ENCODE measurements around the gene PIWIL1.

Gene PIWIL1

DNA sequence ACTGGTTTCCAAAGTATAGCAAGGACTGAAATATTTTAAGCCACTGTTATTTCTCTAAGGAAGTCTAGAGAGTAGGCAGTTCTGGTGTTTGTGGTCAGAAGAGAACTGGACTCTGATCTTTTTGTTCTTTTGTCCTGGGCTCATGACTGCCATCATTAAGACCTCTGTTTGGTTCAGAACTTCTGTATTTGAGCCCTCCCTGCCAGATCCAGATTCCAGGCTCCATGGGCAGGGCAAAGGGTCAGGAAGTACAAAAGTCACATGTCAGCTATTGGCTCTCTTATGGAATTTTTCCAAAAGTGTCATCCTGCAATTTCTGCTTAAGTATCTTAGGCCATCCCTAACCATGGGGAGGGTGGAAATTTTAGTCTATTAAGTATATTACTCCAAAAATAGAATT is 6.8 kb downstream of the PIWIL1 start:
- DNase-seq (ENCODE audit: extremely low read depth, low read depth), result no peak
- no peak for TF ChIP-seq CTCF (IDR thresholded peaks at IDR 0.05; ENCODE audit: low read depth, low read length, missing control alignments)
- no peak overlapping the region for H3K4me3 ChIP-seq (replicated peaks; ENCODE audit: low read depth, low read length)

- no peak overlapping the region for H3K4me3 ChIP-seq (replicated peaks; ENCODE audit: low read depth, low read length)
- no peak for DNase-seq (ENCODE audit: extremely low read depth, low read depth)
- no peak for TF ChIP-seq CTCF (IDR thresholded peaks at IDR 0.05; ENCODE audit: low read depth, low read length, missing control alignments)
Measured at GRCh38 chr12:130345292-130345691, 7.6 kb downstream of the PIWIL1 start.

DNA sequence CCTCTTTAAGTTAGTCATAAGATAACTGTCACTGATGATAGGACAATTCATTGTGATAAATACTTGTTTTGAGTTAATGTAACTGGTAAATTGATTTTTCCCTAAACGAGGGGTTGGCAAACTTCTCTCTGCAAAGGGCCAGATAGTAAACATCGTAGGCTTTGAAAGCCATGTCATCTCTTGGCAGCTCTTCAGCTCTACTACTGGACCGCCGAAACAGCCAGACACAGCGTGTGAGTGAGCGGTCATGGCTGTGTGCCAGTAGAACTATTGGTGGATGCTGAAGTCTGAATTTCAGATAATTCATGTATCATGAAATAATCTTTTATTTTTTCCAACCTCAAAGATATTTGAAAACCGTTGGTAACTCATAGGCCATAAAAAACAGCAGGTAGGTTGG is 9.9 kb downstream of the PIWIL1 start:
- H3K4me3 ChIP-seq (replicated peaks; ENCODE audit: low read depth, low read length), result no peak overlapping the region
- DNase-seq (ENCODE audit: extremely low read depth, low read depth), result no peak
- no peak for TF ChIP-seq CTCF (IDR thresholded peaks at IDR 0.05; ENCODE audit: low read depth, low read length, missing control alignments)

DNA sequence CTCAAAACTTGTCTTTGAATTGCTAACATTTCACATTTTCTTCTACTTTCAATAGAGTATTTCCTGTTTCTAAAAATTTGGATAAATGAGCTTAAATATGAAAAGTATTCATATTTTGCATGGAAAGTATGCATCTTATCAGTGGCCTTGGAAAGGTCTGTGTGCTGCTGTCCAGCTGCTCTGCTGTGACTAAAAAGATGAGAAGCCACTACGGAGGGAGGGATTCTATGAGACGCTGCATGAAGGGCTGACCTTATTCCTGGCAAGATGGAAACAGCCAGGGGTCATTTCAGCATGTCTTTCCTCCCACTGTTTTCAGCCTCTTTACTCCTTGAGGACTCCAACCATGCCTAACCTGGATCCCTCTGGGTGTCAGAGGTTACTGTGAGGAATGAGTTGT is 13.0 kb downstream of the PIWIL1 start:
- DNase-seq (ENCODE audit: extremely low read depth, low read depth), result no peak
- TF ChIP-seq CTCF (IDR thresholded peaks at IDR 0.05; ENCODE audit: low read depth, low read length, missing control alignments), result no peak

GRCh38 chr12:130351326-130351725 is 13.6 kb downstream of the PIWIL1 start:
- TF ChIP-seq CTCF (IDR thresholded peaks at IDR 0.05; ENCODE audit: low read depth, low read length, missing control alignments), result no peak
- no peak overlapping the region for H3K4me3 ChIP-seq (replicated peaks; ENCODE audit: low read depth, low read length)

More for the DNA sequence above, 13.0 kb downstream of the PIWIL1 start:
- H3K4me3 ChIP-seq (replicated peaks; ENCODE audit: low read depth, low read length), result no peak overlapping the region

DNA sequence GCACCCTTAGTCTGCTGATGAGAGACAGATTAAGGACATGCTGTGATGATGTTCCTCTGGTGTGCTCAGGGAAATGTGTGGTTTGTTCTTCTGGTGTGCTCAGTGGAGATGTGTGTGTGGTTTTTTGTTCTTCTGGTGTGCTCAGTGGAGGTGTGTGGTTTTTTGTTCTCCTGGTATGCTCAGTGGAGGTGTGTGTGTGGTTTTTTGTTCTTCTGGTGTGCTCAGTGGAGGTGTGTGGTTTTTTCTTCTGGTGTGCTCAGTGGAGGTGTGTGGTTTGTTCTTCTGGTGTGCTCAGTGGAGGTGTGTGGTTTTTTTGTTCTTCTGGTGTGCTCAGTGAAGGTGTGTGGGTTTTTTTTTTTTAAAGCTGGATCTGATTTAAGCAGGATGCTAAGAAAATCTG is 15.4 kb downstream of the PIWIL1 start:
- no peak for TF ChIP-seq CTCF (IDR thresholded peaks at IDR 0.05; ENCODE audit: low read depth, low read length, missing control alignments)
- DNase-seq (ENCODE audit: extremely low read depth, low read depth), result no peak

More at GRCh38 chr12:130351326-130351725, 13.6 kb downstream of the PIWIL1 start:
- no peak for DNase-seq (ENCODE audit: extremely low read depth, low read depth)

GRCh38 chr12:130354407-130354806 is 16.7 kb downstream of the PIWIL1 start:
- DNase-seq (ENCODE audit: extremely low read depth, low read depth), result no peak
- TF ChIP-seq CTCF (IDR thresholded peaks at IDR 0.05; ENCODE audit: low read depth, low read length, missing control alignments), result no peak
- H3K4me3 ChIP-seq (replicated peaks; ENCODE audit: low read depth, low read length), result no peak overlapping the region

More for the DNA sequence above, 15.4 kb downstream of the PIWIL1 start:
- H3K4me3 ChIP-seq (replicated peaks; ENCODE audit: low read depth, low read length), result no peak overlapping the region

All from HFF-Myc (cell line).